ENCODE measurements around the gene DSG3.

GRCh38 chr18:31493171-31493570 lies 45.6 kb downstream of the DSG3 start:
- no peak for TF ChIP-seq CTCF (IDR thresholded peaks at IDR 0.05)
- TF ChIP-seq EP300 (IDR thresholded peaks at IDR 0.05) = no peak
- no peak for TF ChIP-seq POLR2A (IDR thresholded peaks at IDR 0.05)
- TF ChIP-seq POLR2AphosphoS5 (IDR thresholded peaks at IDR 0.05) = no peak

All from sigmoid colon (tissue), 4 donors.